Measurements from ENCODE around the gene KCNJ10. TPM values are rescaled to one million over a fixed set of nuclear protein-coding genes. Genes with fewer than 3 reads are reported as not detected.

The KCNJ10 gene
- total RNA-seq, 1 donor from 2014 or later: not detected

DNA sequence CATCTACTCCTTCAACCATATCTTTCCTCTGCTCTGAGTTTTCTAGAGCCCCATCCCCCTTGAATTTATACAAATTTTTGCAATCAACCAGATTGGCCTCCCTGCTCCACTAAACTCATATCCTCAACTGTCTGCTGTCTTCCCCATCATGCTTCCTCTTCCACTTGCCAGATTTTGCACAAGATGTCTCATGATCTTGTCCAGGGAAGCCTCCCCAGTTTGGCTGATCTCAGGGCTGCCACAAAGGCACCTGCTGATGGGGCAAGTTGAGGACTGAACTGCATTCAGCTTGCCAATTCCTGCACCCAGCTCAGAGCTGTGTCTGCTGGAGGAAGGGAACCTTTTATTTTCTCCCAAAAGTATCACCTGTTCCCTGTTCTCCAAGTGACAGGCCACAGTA is 7.5 kb upstream of the KCNJ10 start:
- H3K4me1 Mint-ChIP-seq (ENCODE audit: low read depth, unreplicated experiment): peaks cover 15% of the 10 kb centered on the region
- peaks cover 3% of the 10 kb centered on the region for H3K9me3 Mint-ChIP-seq (ENCODE audit: unreplicated experiment)
- H3K27me3 Mint-ChIP-seq (ENCODE audit: unreplicated experiment): peaks cover 7% of the 10 kb centered on the region
- TF ChIP-seq, protein P1, sequence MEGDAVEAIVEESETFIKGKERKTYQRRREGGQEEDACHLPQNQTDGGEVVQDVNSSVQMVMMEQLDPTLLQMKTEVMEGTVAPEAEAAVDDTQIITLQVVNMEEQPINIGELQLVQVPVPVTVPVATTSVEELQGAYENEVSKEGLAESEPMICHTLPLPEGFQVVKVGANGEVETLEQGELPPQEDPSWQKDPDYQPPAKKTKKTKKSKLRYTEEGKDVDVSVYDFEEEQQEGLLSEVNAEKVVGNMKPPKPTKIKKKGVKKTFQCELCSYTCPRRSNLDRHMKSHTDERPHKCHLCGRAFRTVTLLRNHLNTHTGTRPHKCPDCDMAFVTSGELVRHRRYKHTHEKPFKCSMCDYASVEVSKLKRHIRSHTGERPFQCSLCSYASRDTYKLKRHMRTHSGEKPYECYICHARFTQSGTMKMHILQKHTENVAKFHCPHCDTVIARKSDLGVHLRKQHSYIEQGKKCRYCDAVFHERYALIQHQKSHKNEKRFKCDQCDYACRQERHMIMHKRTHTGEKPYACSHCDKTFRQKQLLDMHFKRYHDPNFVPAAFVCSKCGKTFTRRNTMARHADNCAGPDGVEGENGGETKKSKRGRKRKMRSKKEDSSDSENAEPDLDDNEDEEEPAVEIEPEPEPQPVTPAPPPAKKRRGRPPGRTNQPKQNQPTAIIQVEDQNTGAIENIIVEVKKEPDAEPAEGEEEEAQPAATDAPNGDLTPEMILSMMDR (IDR thresholded peaks at IDR 0.05; ENCODE audit: partially characterized antibody, unreplicated experiment): no peak
- DNase-seq: no peak
- H3K27ac Mint-ChIP-seq (ENCODE audit: unreplicated experiment): no peak overlapping the region
- H3K36me3 Mint-ChIP-seq (ENCODE audit: unreplicated experiment): no peaks in the 10 kb centered on the region
- H3K4me3 Mint-ChIP-seq (ENCODE audit: unreplicated experiment): no peak overlapping the region

- H3K27ac Mint-ChIP-seq (ENCODE audit: unreplicated experiment): no peak overlapping the region
- H3K9me3 Mint-ChIP-seq (ENCODE audit: unreplicated experiment): peaks cover 3% of the 10 kb centered on the region
- DNase-seq: no peak
- no peak overlapping the region for H3K4me3 Mint-ChIP-seq (ENCODE audit: unreplicated experiment)
- TF ChIP-seq, protein P1 (IDR thresholded peaks at IDR 0.05; ENCODE audit: partially characterized antibody, unreplicated experiment): no peak
- no peaks in the 10 kb centered on the region for H3K36me3 Mint-ChIP-seq (ENCODE audit: unreplicated experiment)
- H3K4me1 Mint-ChIP-seq (ENCODE audit: low read depth, unreplicated experiment): peaks cover 8% of the 10 kb centered on the region
- peaks cover 8% of the 10 kb centered on the region for H3K27me3 Mint-ChIP-seq (ENCODE audit: unreplicated experiment)
These were observed 6.3 kb upstream of the KCNJ10 start for GRCh38 chr1:160076295-160076694.

GRCh38 chr1:160075836-160076235 is 5.9 kb upstream of the KCNJ10 start:
- no peak overlapping the region for H3K4me3 Mint-ChIP-seq (ENCODE audit: unreplicated experiment)
- TF ChIP-seq, protein P1 (IDR thresholded peaks at IDR 0.05; ENCODE audit: partially characterized antibody, unreplicated experiment): no peak
- no peaks in the 10 kb centered on the region for H3K36me3 Mint-ChIP-seq (ENCODE audit: unreplicated experiment)
- DNase-seq: no peak
- peaks cover 5% of the 10 kb centered on the region for H3K27me3 Mint-ChIP-seq (ENCODE audit: unreplicated experiment)
- H3K9me3 Mint-ChIP-seq (ENCODE audit: unreplicated experiment): no peaks in the 10 kb centered on the region
- H3K27ac Mint-ChIP-seq (ENCODE audit: unreplicated experiment): no peak overlapping the region
- peaks cover 4% of the 10 kb centered on the region for H3K4me1 Mint-ChIP-seq (ENCODE audit: low read depth, unreplicated experiment)

- H3K27me3 Mint-ChIP-seq (ENCODE audit: unreplicated experiment): peaks cover 5% of the 10 kb centered on the region
- no peaks in the 10 kb centered on the region for H3K9me3 Mint-ChIP-seq (ENCODE audit: unreplicated experiment)
- TF ChIP-seq, protein P1 (IDR thresholded peaks at IDR 0.05; ENCODE audit: partially characterized antibody, unreplicated experiment): no peak
- no peak for DNase-seq
- no peaks in the 10 kb centered on the region for H3K36me3 Mint-ChIP-seq (ENCODE audit: unreplicated experiment)
- H3K27ac Mint-ChIP-seq (ENCODE audit: unreplicated experiment): no peak overlapping the region
- H3K4me3 Mint-ChIP-seq (ENCODE audit: unreplicated experiment): no peak overlapping the region
- H3K4me1 Mint-ChIP-seq (ENCODE audit: low read depth, unreplicated experiment): no peaks in the 10 kb centered on the region
These were observed 4.9 kb upstream of the KCNJ10 start for GRCh38 chr1:160074865-160075264.

DNA sequence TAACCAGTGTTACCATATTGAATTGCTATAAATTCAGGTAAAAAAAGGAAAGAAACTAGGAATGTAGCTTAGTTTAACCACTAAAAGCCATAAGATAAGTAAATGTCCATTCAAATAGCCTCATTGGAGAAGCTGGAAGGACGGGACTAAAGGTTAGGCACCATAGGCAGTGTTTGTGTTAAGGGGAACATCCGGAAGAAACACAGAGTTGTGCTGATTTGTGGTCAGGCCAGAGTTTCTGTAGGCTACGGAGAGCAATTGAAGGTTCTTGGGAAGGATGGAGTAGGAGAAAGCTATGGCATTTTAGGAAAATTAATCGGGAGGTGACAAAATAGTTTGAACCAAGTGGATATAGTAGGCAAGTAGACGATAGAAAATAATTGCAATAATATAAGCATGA is 1.3 kb upstream of the KCNJ10 start:
- Mint-ChIP-seq H3K4me3 (ENCODE audit: unreplicated experiment) (no peak overlapping the region), H3K36me3 (ENCODE audit: unreplicated experiment) (no peaks in the 10 kb centered on the region), H3K9me3 (ENCODE audit: unreplicated experiment) (no peaks in the 10 kb centered on the region), H3K4me1 (ENCODE audit: low read depth, unreplicated experiment) (no peaks in the 10 kb centered on the region), H3K27me3 (ENCODE audit: unreplicated experiment) (peaks cover 3% of the 10 kb centered on the region), H3K27ac (ENCODE audit: unreplicated experiment) (no peak overlapping the region)
- no peak for DNase-seq
- TF ChIP-seq, protein P1 (IDR thresholded peaks at IDR 0.05; ENCODE audit: partially characterized antibody, unreplicated experiment): no peak
